ENCODE data around the gene GRIN2A.

The GRIN2A gene

GRCh38 chr16:9755081-9755480, 427.1 kb downstream of the GRIN2A start:
- Histone ChIP-seq H3K27me3 (ENCODE audit: control insufficient read depth, insufficient read depth, low read length, poor library complexity, severe bottlenecking) (no peaks in the 10 kb centered on the region), H3K9me3 (ENCODE audit: control insufficient read depth, low read length) (no peaks in the 10 kb centered on the region), H3K4me3 (ENCODE audit: insufficient read depth, low read depth, low read length) (no peak overlapping the region), H3K4me1 (ENCODE audit: control insufficient read depth, insufficient read depth, low read length) (peaks cover 21% of the 10 kb centered on the region), H3K36me3 (ENCODE audit: control insufficient read depth, insufficient read depth, low read length) (no peaks in the 10 kb centered on the region), H3K27ac (ENCODE audit: insufficient read depth, low read depth, low read length, poor library complexity, severe bottlenecking) (no peak overlapping the region)
- WGBS, 2 experiments: 41 to 51% methylated on average over 4 of the region's 4 CpGs

DNA sequence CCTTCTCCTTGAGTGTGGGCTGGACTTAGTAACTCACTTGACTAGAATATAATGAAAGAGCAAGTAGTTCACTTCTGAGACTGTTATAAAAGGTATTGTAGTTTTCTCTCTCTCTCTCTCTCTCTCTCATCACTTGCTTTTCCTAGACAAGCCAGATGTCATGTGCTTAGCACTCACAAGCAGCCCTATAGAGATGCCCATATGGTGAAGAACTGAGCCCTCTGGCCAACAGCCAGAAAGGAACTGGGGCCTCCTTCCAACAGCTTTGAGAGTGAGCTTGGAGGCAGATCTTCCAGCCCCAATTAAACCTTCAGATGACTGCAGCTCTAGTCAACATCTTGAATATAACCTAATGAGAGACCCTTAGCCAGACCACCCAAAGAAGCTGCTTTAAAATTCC, 440.5 kb downstream of the GRIN2A start:
- Histone ChIP-seq H3K27ac (ENCODE audit: insufficient read depth, low read depth, low read length, poor library complexity, severe bottlenecking) (no peak overlapping the region), H3K4me3 (ENCODE audit: insufficient read depth, low read depth, low read length) (no peak overlapping the region), H3K9me3 (ENCODE audit: control insufficient read depth, low read length) (no peaks in the 10 kb centered on the region), H3K36me3 (ENCODE audit: control insufficient read depth, insufficient read depth, low read length) (no peaks in the 10 kb centered on the region), H3K27me3 (ENCODE audit: control insufficient read depth, insufficient read depth, low read length, poor library complexity, severe bottlenecking) (no peaks in the 10 kb centered on the region), H3K4me1 (ENCODE audit: control insufficient read depth, insufficient read depth, low read length) (no peaks in the 10 kb centered on the region)

- 92 to 94% methylated on average over 6 of the region's 6 CpGs for WGBS, 2 experiments
- Histone ChIP-seq H3K36me3 (ENCODE audit: control insufficient read depth, insufficient read depth, low read length) (no peaks in the 10 kb centered on the region), H3K4me3 (ENCODE audit: insufficient read depth, low read depth, low read length) (no peak overlapping the region), H3K27ac (ENCODE audit: insufficient read depth, low read depth, low read length, poor library complexity, severe bottlenecking) (no peak overlapping the region), H3K4me1 (ENCODE audit: control insufficient read depth, insufficient read depth, low read length) (no peaks in the 10 kb centered on the region), H3K9me3 (ENCODE audit: control insufficient read depth, low read length) (no peaks in the 10 kb centered on the region), H3K27me3 (ENCODE audit: control insufficient read depth, insufficient read depth, low read length, poor library complexity, severe bottlenecking) (no peaks in the 10 kb centered on the region)
These were observed 442.9 kb downstream of the GRIN2A start for GRCh38 chr16:9739301-9739700.

DNA sequence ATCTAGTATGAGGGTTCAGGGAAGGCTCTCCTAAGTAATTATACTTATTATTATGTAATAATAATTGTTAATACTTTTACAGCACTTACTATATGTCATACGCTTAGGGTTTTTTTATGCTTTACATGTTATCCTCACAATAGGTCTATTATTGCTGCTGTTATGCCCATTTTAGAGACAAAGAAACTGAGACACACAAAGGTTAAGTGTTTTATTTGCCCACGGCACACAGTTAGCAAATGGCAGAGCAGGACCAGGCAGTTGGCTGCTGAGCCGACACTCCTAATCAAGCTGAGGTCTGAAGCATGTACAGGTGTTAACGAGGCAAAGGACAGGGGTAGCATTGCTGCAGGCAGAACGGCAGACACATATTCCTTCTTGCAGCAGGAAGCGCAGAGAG, 443.5 kb downstream of the GRIN2A start:
- Histone ChIP-seq H3K4me1 (ENCODE audit: control insufficient read depth, insufficient read depth, low read length) (no peaks in the 10 kb centered on the region), H3K27me3 (ENCODE audit: control insufficient read depth, insufficient read depth, low read length, poor library complexity, severe bottlenecking) (no peaks in the 10 kb centered on the region), H3K9me3 (ENCODE audit: control insufficient read depth, low read length) (no peaks in the 10 kb centered on the region), H3K27ac (ENCODE audit: insufficient read depth, low read depth, low read length, poor library complexity, severe bottlenecking) (no peak overlapping the region), H3K36me3 (ENCODE audit: control insufficient read depth, insufficient read depth, low read length) (no peaks in the 10 kb centered on the region), H3K4me3 (ENCODE audit: insufficient read depth, low read depth, low read length) (no peak overlapping the region)
- 92 to 95% methylated on average over 5 to 6 of the region's 6 CpGs for WGBS, 2 experiments

DNA sequence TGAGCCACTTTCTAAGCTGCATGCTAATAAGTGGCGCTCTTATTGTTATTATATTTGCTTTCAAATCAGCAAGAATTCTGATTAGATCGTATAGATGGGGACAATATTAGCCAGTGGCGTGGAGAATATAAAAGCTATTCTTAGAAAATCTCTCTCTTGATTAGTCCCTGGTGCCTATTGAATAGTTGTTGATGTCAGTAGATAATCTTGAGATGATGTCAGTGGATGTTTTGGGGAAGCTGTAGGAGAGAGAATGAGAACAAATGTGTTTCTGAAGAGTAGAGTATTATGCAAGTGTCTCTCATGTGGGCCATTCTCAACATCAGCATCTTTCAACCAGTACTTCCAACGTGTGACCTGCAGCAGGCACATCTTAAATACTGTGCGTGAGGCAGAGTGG, 445.7 kb downstream of the GRIN2A start:
- H3K4me1 ChIP-seq (ENCODE audit: control insufficient read depth, insufficient read depth, low read length): no peaks in the 10 kb centered on the region
- no peaks in the 10 kb centered on the region for H3K9me3 ChIP-seq (ENCODE audit: control insufficient read depth, low read length)
- H3K27ac ChIP-seq (ENCODE audit: insufficient read depth, low read depth, low read length, poor library complexity, severe bottlenecking): no peak overlapping the region
- H3K27me3 ChIP-seq (ENCODE audit: control insufficient read depth, insufficient read depth, low read length, poor library complexity, severe bottlenecking): no peaks in the 10 kb centered on the region
- WGBS, 2 experiments: 91 to 96% methylated on average over 5 of the region's 5 CpGs
- H3K4me3 ChIP-seq (ENCODE audit: insufficient read depth, low read depth, low read length): no peak overlapping the region
- no peaks in the 10 kb centered on the region for H3K36me3 ChIP-seq (ENCODE audit: control insufficient read depth, insufficient read depth, low read length)

GRCh38 chr16:9723136-9723535, 459.1 kb downstream of the GRIN2A start:
- Histone ChIP-seq H3K4me3 (ENCODE audit: insufficient read depth, low read depth, low read length) (no peak overlapping the region), H3K27me3 (ENCODE audit: control insufficient read depth, insufficient read depth, low read length, poor library complexity, severe bottlenecking) (no peaks in the 10 kb centered on the region), H3K4me1 (ENCODE audit: control insufficient read depth, insufficient read depth, low read length) (no peaks in the 10 kb centered on the region), H3K27ac (ENCODE audit: insufficient read depth, low read depth, low read length, poor library complexity, severe bottlenecking) (no peak overlapping the region), H3K36me3 (ENCODE audit: control insufficient read depth, insufficient read depth, low read length) (no peaks in the 10 kb centered on the region), H3K9me3 (ENCODE audit: control insufficient read depth, low read length) (no peaks in the 10 kb centered on the region)

GRCh38 chr16:9713907-9714306, 468.3 kb downstream of the GRIN2A start:
- 95% methylated on average over 6 of the region's 6 CpGs for WGBS, 2 experiments
- no peak overlapping the region for H3K27ac ChIP-seq (ENCODE audit: insufficient read depth, low read depth, low read length, poor library complexity, severe bottlenecking)
- no peak overlapping the region for H3K4me3 ChIP-seq (ENCODE audit: insufficient read depth, low read depth, low read length)
- H3K9me3 ChIP-seq (ENCODE audit: control insufficient read depth, low read length): no peaks in the 10 kb centered on the region
- no peaks in the 10 kb centered on the region for H3K27me3 ChIP-seq (ENCODE audit: control insufficient read depth, insufficient read depth, low read length, poor library complexity, severe bottlenecking)
- H3K4me1 ChIP-seq (ENCODE audit: control insufficient read depth, insufficient read depth, low read length): no peaks in the 10 kb centered on the region
- H3K36me3 ChIP-seq (ENCODE audit: control insufficient read depth, insufficient read depth, low read length): no peaks in the 10 kb centered on the region

DNA sequence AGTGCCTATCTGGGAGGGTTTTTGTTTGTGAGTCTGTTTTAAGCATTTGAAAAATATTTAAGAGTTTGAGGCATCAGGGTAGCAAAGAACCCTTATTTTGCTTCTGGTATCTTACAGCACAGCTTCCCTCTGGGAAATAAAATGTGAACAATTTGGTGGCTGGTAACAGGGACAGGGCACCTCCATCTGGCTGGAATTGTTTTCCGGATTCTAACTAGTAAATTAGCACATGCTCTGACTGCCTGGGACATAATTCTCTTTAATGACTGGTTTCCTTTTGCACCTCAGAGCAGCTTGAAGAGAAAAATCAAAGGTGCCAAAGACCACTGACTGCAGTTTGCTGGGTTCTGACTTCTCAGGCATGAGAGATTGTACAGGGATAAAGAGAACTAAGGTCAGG, 469.1 kb downstream of the GRIN2A start:
- no peak overlapping the region for H3K27ac ChIP-seq (ENCODE audit: insufficient read depth, low read depth, low read length, poor library complexity, severe bottlenecking)
- no peaks in the 10 kb centered on the region for H3K9me3 ChIP-seq (ENCODE audit: control insufficient read depth, low read length)
- 57 to 75% methylated on average over 1 of the region's 1 CpG for WGBS, 2 experiments
- no peaks in the 10 kb centered on the region for H3K27me3 ChIP-seq (ENCODE audit: control insufficient read depth, insufficient read depth, low read length, poor library complexity, severe bottlenecking)
- H3K4me1 ChIP-seq (ENCODE audit: control insufficient read depth, insufficient read depth, low read length): no peaks in the 10 kb centered on the region
- H3K4me3 ChIP-seq (ENCODE audit: insufficient read depth, low read depth, low read length): no peak overlapping the region
- no peaks in the 10 kb centered on the region for H3K36me3 ChIP-seq (ENCODE audit: control insufficient read depth, insufficient read depth, low read length)

DNA sequence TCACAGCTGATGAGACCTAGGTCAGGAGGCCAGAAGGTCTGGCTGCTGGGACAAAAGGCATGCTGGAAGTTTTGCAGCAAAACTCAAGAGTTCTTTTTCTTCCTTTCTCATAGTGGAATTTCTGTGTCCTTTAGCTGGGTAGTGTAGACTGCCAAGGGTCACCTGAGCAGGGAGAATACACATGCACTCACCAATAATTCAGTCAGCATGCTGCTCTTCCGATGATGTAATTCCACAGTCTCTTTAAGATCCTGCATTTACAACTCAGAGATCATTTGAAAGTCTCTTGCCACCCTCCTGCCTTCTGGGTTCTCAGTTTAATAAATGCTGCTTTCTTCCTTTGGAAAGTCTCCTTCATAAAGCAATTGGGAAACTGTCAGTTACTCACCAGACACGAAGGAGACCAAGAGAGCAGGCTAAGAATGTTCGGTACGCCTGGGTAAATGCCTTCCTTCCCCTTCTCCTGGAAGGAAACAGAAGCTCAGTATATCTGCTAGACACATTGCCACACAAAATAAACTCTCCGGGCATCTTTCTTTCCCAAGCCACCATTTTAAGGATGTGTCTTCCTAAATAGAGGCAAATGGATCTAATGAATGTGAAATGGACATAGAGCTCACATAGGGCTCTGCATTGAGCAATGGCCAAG, 473.1 kb downstream of the GRIN2A start:
- H3K27ac ChIP-seq (ENCODE audit: insufficient read depth, low read depth, low read length, poor library complexity, severe bottlenecking): no peak overlapping the region
- H3K27me3 ChIP-seq (ENCODE audit: control insufficient read depth, insufficient read depth, low read length, poor library complexity, severe bottlenecking): no peaks in the 10 kb centered on the region
- H3K4me3 ChIP-seq (ENCODE audit: insufficient read depth, low read depth, low read length): no peak overlapping the region
- H3K9me3 ChIP-seq (ENCODE audit: control insufficient read depth, low read length): no peaks in the 10 kb centered on the region
- no peaks in the 10 kb centered on the region for H3K4me1 ChIP-seq (ENCODE audit: control insufficient read depth, insufficient read depth, low read length)
- no peaks in the 10 kb centered on the region for H3K36me3 ChIP-seq (ENCODE audit: control insufficient read depth, insufficient read depth, low read length)
- WGBS, 2 experiments: 89 to 94% methylated on average over 4 to 5 of the region's 5 CpGs

- Histone ChIP-seq H3K4me1 (ENCODE audit: control insufficient read depth, insufficient read depth, low read length) (no peaks in the 10 kb centered on the region), H3K9me3 (ENCODE audit: control insufficient read depth, low read length) (no peaks in the 10 kb centered on the region), H3K36me3 (ENCODE audit: control insufficient read depth, insufficient read depth, low read length) (no peaks in the 10 kb centered on the region), H3K27ac (ENCODE audit: insufficient read depth, low read depth, low read length, poor library complexity, severe bottlenecking) (no peak overlapping the region), H3K27me3 (ENCODE audit: control insufficient read depth, insufficient read depth, low read length, poor library complexity, severe bottlenecking) (no peaks in the 10 kb centered on the region), H3K4me3 (ENCODE audit: insufficient read depth, low read depth, low read length) (no peak overlapping the region)
- WGBS, 2 experiments: 89 to 93% methylated on average over 6 of the region's 6 CpGs
These were observed 475.9 kb downstream of the GRIN2A start for GRCh38 chr16:9706217-9706836.

All from ectodermal cell (in vitro differentiated cells).